SH-SY5Y (cell line): ENCODE measurements around the gene B3GNT7.

ENCODE experiments used
- GATA2 ChIP-seq: IDR thresholded peaks from 2 replicates; pipeline ENCODE4 v1.6.1; 2011; ENCODE audit warnings: mild to moderate bottlenecking, low read depth, low read length
- GATA3 ChIP-seq: IDR thresholded peaks from 2 replicates; pipeline ENCODE4 v1.6.1; 2011; ENCODE audit warnings: low read depth, mild to moderate bottlenecking, low read length, moderate library complexity

- TF ChIP-seq GATA2 (no peak), GATA3 (no peak)
Measured at GRCh38 chr2:231348704-231349373, 46.7 kb upstream of the B3GNT7 start.
